Testis (tissue), 3 donors: ENCODE results near the gene ZWILCH. TPM values are rescaled to one million over a fixed set of nuclear protein-coding genes. Genes with fewer than 3 reads are reported as not detected.
"Not testable (repeated sequence)": the region's sequence is repeated elsewhere in the genome, so short reads cannot be mapped to it uniquely, and the experiment has no call there.

Experiments used
- DNase-seq: peaks from one replicate; pipeline ENCODE4 v3.0.0-alpha.2; 2019
- H3K27ac ChIP-seq, 2 donors: fragments of 200-600 bp; sonication (generic); one replicate each; pipeline ENCODE4 v1.5.1; 2019
- H3K27me3 ChIP-seq: fragments of 200-600 bp; sonication (generic); one replicate; pipeline ENCODE4 v1.5.1; 2019
- H3K36me3 ChIP-seq: fragments of 200-600 bp; sonication (generic); one replicate; pipeline ENCODE4 v1.5.1; 2017; ENCODE audit warnings: low read depth; ENCODE audit errors: missing control alignments
- H3K4me1 ChIP-seq: fragments of 200-600 bp; sonication (generic); one replicate; pipeline ENCODE4 v1.5.1; 2019
- H3K4me3 ChIP-seq, 2 donors: fragments of 200-600 bp; sonication (generic); one replicate each; pipeline ENCODE4 v1.5.1; 2017 to 2019
- H3K9me3 ChIP-seq: fragments of 200-600 bp; sonication (generic); one replicate; pipeline ENCODE4 v1.5.1; 2017
- CTCF ChIP-seq, 3 experiments: fragments of 450-650 bp in 2 of 3; fragments of 200-600 bp in 1 of 3; sonication (generic) in 1 of 3; IDR thresholded peaks; one replicate each; pipeline ENCODE4 v1.5.1; 2016 to 2019; ENCODE audit warnings: antibody characterized with exemption in 3 of 3, mild to moderate bottlenecking in 2 of 3, moderate library complexity in 1 of 3
- POLR2A ChIP-seq: fragments of 450-650 bp; IDR thresholded peaks from one replicate; pipeline ENCODE4 v1.6.1; 2017; ENCODE audit warnings: antibody characterized with exemption, mild to moderate bottlenecking, moderate library complexity
- WGBS, 2 donors: methylation state at CpG; one replicate each; pipeline ENCODE4 v1.1.5; 2018; 5-methylcytosine and 5-hydroxymethylcytosine counted together
- intact Hi-C: fragments of 100-400 bp; cut with DNase I; formaldehyde crosslinking; loops from one replicate; pipeline ENCODE4 v1.15.1; 2023; ENCODE audit warnings: low total_unique reads
- polyA plus RNA-seq: library from polyadenylated mRNA; stranded (reverse); fragments of 350-450 nt; fragmentation: Illumina TruSeq; extraction: RNeasy Lipid Tissue Mini Kit (QIAGEN cat#74804); gene quantifications from one replicate; pipeline ENCODE4 v1.2.3, GENCODE V29; 2014; ENCODE audit warnings: low read depth, low replicate concordance; ENCODE audit not compliant: insufficient read depth
- total RNA-seq, 2 donors: library from RNA; depleted of rRNA; stranded (reverse); fragments of >200 nt; gene quantifications; one replicate each; pipeline ENCODE4 v1.2.3, GENCODE V29; 2016

Gene ZWILCH
- total and polyA plus RNA-seq, 3 donors from 2014 or later = 35.1 to 77.5 (median 41.7) TPM

GRCh38 chr15:66497502-66498455 lies 7.3 kb upstream of the ZWILCH start, which contains the start of gene SNAPC5:
Gene SNAPC5, minus strand, starts transcription at chr15:66497762. Its CDS starts 31 bp downstream, at chr15:66497731.
- no peaks in the 10 kb centered on the region for H3K36me3 ChIP-seq
- no peaks in the 10 kb centered on the region for H3K9me3 ChIP-seq
- 8 to 14% methylated on average over 15 to 43 of the region's 43 CpGs for WGBS, 2 donors
- H3K4me3 ChIP-seq = peak within 1 kb of the TSS; percentile 85 to 91
- no peak for TF ChIP-seq POLR2A
- TF ChIP-seq CTCF (IDR thresholded peaks at IDR 0.05) = peak; percentile 96 to 100 (median 99)
- DNase-seq = peak; percentile 98
- intact Hi-C loops = loop anchor here (5.0 kb wide), 1 partner anchor 110 kb away; the partner anchor contains the start of gene MAP2K1
- H3K27ac ChIP-seq = peak within 1 kb of the TSS; percentile 64 to 77
- H3K27me3 ChIP-seq = no peaks in the 10 kb centered on the region
- H3K4me1 ChIP-seq = peaks cover 13% of the 10 kb centered on the region

- intact Hi-C loops = loop anchor here (5.0 kb wide), 1 partner anchor 111 kb away; the partner anchor contains the start of gene MAP2K1
- Histone ChIP-seq H3K27ac (peak overlapping the region; percentile 28 to 77), H3K27me3 (no peaks in the 10 kb centered on the region), H3K9me3 (no peaks in the 10 kb centered on the region), H3K4me1 (peaks cover 22% of the 10 kb centered on the region), H3K36me3 (no peaks in the 10 kb centered on the region), H3K4me3 (no peak overlapping the region)
- WGBS, 2 donors = 56 to 63% methylated on average over 3 of the region's 3 CpGs
- TF ChIP-seq POLR2A = no peak
- peak; percentile 28 to 38 (median 30) for TF ChIP-seq CTCF (IDR thresholded peaks at IDR 0.05)
- DNase-seq = peak; percentile 8
Observed at GRCh38 chr15:66498501-66499386, 6.4 kb upstream of the ZWILCH start.

- H3K27ac ChIP-seq, H3K27me3 ChIP-seq, H3K36me3 ChIP-seq, intact Hi-C loops, H3K9me3 ChIP-seq, H3K4me3 ChIP-seq: not testable (repeated sequence)
- H3K4me1 ChIP-seq = peaks cover 25% of the 10 kb centered on the region
- WGBS, 2 donors = 85% methylated on average over 7 of the region's 7 CpGs
- DNase-seq = peak; percentile 8
Observed at GRCh38 chr15:66500346-66500745, 4.8 kb upstream of the ZWILCH start.

- intact Hi-C loops = no loop called here
- Histone ChIP-seq H3K4me1 (peaks cover 19% of the 10 kb centered on the region), H3K27ac (no peak overlapping the region), H3K4me3 (no peak overlapping the region), H3K27me3 (no peaks in the 10 kb centered on the region), H3K36me3 (no peaks in the 10 kb centered on the region), H3K9me3 (no peaks in the 10 kb centered on the region)
- DNase-seq = peak; percentile 10
- TF ChIP-seq CTCF (IDR thresholded peaks at IDR 0.05) = no peak
- TF ChIP-seq POLR2A = no peak
- 73 to 83% methylated on average over 10 of the region's 10 CpGs for WGBS, 2 donors
Observed at GRCh38 chr15:66502491-66502890, 2.6 kb upstream of the ZWILCH start.

GRCh38 chr15:66503041-66503648 lies 2.0 kb upstream of the ZWILCH start:
- H3K4me3 ChIP-seq, H3K9me3 ChIP-seq, H3K36me3 ChIP-seq, H3K27ac ChIP-seq, intact Hi-C loops, H3K27me3 ChIP-seq: not testable (repeated sequence)
- WGBS, 2 donors = 45 to 47% methylated on average over 13 of the region's 13 CpGs
- H3K4me1 ChIP-seq = peaks cover 15% of the 10 kb centered on the region
- peak; percentile 6 for DNase-seq
